Measurements from ENCODE around the gene FOXF2.
"Not testable (repeated sequence)": the region's sequence is repeated elsewhere in the genome, so short reads cannot be mapped to it uniquely, and the experiment has no call there.

Gene FOXF2

DNA sequence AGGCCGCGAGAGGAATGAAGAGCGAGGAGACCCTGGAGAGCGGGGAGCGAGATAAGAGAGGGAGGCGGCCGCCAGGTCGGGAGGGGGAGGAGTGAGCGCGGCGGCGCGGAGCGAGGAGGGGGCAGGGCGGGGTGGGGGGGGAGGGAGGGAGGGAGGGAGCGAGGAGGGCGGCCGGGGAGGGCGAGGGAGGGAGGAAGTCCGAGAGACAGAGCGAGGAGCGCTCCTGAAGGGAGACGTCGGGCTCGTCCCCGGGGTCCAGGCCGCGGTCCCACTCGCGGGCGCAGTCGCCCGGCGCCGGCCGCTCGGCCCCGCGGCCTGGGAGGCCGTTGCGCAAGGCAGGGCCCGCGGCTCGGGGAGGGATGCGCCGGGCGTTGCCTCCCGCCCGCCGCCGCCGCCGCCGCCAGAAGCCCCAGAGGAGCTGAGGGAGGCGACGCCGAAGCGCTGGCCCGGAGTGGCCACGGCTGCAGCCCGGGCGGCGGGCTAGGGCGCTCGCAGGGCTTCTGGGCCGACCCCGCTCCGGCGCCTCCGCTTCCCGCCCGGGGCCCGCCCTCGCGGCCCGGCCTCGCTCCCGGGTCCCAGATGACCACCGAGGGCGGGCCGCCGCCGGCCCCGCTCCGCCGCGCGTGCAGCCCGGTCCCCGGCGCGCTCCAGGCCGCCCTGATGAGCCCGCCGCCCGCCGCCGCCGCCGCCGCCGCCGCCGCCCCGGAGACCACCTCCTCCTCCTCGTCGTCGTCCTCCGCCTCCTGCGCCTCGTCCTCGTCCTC is at the start of gene FOXF2:
FOXF2 (plus strand) TSS at position 208 of the 764 bp plus-strand sequence; CDS start at position 580, 372 bp downstream.
- no peak for DNase-seq

DNA sequence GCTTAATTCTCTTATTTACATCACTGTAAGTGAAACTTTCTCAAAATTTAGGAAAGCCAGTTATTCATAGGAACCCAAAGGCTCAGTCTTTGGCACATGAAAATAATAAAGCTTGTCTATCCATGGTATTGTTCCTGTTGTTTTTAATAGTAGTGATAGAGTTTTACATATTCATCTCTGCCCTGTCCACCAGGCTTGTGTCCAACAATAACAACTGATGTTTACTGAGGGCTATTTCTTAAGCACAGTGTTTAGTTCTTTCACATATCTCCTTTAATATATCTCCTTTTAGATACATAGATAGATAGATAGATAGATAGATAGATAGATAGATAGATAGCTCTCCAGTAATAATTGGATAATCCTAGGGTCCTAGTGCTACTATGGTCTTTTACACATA is 43.3 kb upstream of the FOXF2 start:
- no peak for DNase-seq

DNA sequence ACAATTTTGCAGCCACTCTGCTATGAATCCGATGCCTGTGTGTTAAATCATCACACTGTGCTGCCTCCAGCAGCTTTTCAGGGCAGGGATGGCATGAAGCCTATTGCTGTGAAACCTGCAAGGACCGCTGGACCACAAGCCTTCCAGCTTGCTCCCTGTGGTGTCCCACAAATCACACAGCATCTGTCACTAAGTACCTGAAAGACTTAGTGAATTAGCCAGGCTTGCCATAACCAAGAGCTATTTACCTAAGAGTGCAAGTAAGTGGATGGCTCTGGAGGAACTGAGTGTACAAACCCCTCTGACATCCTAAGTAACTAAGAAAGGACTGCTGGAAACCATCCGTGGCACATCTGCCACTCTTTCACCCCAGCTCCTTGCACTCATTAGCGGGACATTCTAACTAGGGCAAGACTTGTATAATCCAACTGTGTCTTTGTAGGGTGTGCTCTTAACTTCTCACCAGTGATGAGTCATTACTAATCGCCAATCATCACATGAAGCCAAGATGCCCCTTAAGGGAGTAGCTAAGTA is 42.8 kb upstream of the FOXF2 start:
- no peak for DNase-seq

DNA sequence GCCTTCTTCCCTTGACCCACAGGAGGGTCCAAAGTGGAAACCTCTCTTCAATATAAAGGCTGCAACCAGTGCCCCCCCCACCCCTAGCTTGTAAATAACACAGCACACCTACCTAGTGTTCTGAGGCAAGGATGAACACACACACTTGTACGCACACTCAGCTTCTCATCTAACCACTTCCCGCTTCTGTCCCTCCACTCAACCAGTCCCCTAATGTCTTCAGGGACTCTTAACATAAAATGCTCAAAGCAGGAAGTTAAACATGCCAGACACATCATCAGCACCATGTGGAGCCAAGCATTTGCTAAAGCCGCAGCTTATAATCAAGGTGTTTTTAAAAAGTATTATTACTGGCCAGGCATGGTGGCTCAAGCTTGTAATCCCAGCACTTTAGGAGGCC is 42.2 kb upstream of the FOXF2 start:
- no peak for DNase-seq

DNA sequence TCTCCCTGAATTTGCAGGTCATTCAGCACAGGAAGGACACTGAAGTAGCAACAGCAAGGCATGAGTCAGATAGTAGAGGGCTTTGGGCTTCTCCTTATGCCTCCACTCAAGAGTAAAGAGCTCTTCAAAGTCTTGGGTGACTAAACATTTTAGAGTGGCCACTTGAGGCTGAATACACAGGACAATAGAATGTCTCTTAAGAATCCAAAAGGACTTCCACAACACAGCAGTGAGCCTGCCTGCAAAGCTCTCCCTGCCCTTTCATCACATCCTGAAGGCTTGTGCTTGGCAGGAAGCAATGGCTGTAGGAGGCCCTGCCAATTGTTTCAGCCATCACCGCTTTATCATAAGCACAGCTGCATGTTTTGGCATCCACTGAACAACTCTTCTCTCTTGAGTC is 40.7 kb upstream of the FOXF2 start:
- no peak for DNase-seq

DNA sequence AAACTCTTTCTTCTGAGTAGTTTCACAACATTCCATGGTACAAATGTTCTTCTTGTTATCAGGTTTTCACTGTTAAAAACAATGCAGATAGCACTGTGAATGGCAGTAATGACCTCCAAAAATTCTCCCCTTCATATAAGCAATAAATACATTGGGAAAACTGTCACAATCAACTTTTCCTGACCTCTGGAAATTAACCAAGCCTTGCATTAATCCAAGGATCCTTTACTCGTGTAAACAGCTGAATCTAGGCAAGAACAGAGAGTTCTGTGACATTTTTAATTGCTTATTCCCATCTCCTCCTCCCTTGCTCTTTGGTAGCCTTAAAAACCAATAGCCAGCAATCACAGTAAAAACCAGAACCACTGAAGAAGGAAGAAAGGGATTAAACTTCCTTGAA is 39.7 kb upstream of the FOXF2 start:
- no peak for DNase-seq

DNA sequence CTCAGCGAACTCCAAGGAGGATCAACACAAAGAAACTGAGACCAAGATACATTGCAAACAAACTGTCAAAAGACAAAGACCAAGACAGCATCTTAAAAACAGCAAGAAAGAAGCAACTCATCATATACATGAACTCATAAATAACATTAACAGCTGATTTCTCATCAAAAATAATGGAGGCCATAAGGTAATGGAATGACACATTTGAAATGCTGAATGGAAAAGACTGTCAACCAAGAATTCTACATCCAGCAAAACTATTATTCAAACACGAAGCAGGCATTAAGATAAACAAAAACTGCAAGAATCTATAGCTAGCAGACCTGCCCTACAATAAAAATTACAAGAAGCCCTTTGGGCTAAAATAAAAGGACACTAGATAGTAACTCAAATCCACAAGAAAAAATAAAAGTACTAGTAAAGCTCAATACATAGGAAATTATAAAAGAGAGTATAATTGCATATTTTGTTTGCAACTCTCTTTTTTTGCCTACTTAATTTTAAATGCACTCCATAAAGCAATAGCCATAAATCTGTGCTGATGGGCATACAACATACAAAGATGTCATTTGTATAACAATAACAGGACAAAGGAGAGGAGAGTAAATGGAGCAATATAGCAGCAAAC is 37.9 kb upstream of the FOXF2 start:
- DNase-seq = no peak

DNA sequence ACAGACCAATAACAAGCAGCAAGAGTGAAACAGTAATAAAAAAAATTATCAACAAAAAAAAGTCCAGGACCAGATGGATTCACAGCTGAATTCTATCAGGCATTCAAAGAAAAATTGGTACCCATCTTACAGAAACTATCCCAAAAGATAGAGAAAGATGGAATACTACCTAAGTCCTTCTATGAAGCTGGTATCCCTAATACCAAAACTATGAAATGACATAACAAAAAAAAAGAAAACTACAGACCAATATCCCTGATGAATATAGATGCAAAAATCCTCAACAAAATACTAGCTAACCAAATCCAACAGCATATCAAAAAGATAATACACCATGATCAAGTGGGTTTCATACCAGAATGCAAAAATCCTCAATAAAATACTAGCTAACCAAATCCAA is 34.3 kb upstream of the FOXF2 start:
- not testable (repeated sequence) for DNase-seq

DNA sequence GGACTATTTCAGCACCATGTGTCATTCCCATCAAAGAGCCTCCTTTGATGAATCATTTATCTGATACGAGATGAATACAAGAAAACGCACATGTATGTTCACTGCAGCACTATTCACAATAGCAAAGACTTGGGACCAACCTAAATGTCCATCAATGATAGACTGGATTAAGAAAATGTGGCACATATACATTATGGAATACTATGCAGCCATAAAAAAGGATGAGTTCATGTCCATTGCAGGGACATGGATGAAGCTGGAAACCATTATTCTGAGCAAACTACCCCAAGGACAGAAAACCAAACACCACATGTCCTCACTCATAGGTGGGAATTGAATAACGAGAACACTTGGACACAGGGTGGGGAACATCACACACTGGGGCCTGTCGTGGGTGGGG is 27.7 kb upstream of the FOXF2 start:
- DNase-seq = not testable (repeated sequence)

DNA sequence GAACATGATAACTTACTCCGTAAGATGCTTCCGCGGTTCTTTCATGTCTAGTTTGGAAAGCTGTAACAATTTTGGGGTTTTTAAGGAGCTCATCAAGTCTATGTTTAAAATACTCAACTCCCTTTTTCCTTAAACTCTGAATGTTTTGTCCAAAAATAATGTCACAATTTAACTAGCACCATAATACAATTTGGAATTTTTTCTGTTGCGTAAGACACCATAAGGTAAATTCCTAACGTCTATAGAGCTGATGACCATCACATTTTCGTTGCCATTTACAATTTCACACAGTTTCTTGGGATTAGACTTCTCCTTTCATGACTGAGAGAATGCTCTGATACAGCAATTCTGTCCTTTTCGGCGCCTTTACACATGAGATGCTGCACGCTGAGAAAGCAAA is 26.7 kb upstream of the FOXF2 start:
- no peak for DNase-seq

DNA sequence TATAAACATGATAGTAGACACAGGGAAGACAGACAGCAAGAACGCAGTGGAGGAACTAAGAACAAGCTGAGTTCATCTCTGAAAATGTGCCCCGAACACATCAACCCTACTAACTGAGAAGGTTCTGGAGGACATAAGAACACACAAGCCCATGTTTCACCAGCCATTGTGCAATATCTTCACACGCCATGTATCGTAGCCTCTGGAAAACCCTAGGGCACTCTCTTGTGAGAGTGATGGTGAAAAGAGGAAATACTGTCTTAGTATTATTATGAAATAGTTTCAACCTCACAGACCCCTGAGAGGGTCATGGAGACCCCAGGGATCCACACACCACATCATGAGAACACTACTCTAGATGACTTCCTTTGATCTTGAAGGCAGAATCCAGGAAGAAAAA is 26.1 kb upstream of the FOXF2 start:
- DNase-seq = no peak

DNA sequence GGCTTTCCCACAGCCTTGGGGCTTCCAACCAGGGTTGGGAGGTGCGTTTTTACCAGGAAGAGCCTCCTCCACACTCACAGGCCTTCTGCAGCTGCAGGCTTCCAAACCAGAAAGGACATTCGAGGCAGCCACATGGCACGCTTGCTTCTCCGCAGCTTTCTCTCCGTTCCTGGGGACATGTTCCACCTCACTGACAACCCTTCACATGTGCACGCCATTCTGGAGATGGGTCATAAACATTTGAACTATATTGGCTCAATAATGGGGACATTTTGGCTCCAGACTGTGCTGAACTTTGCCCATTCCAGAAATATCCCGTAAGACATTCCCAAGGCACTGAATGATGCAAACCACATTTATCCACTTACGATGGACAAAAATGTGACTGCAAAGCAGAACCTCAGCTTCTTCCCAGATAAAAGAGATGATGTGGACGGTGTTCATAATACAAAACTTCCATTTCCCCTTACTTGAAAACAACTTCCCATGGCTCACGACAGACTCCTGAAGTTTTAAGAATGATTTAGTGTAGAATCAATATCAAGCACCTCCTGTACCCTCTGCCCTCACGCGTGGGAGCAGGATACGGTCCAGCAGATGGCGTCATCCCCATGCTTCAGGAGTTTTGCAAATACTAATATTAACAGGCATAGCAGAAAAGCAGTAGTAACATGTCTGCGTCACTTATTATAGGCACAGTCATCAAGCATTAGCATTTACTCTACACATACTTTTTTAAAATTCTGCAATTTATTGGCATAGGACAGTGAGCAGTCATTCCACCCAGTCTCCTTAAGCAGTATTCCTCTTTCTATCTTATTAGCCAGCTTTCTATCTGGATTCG is 25.4 kb upstream of the FOXF2 start:
- DNase-seq = no peak

DNA sequence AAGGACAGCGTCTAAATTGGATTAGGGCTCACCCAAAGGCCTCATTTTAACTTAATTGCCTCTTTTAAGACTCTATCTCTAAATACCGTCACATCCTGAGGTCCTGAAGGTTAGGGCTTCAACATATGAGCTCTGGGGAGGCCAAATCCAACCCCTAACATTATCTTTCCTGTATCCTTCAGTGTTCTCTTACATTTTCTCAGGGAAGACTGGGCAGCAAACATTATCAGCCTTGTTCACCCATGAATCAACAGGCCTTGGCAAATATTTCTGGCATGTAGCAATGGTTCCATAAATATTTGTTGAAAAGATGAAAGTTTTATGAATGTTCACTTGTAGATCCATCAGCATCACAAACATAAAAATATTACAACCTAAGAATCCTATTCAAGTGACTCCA is 24.6 kb upstream of the FOXF2 start:
- DNase-seq = no peak

DNA sequence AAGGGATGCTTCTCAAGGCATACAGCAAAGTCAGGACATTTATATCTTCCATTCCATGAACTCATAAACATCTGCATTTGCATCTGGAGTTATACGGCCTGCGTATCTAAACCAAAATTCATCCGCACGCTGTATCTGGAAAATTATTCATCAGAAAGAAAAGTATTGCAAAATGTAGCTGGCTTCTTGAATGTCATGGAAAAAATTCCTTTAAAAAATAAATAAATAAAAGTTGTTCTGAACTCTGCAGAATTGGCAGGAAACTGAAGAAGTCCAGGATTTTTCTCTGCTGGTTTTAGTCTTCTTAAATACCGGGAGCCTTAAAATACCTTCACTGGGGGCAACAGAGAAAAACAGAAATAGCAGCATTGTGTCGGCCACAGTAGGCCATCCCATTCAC is 23.7 kb upstream of the FOXF2 start:
- no peak for DNase-seq

DNA sequence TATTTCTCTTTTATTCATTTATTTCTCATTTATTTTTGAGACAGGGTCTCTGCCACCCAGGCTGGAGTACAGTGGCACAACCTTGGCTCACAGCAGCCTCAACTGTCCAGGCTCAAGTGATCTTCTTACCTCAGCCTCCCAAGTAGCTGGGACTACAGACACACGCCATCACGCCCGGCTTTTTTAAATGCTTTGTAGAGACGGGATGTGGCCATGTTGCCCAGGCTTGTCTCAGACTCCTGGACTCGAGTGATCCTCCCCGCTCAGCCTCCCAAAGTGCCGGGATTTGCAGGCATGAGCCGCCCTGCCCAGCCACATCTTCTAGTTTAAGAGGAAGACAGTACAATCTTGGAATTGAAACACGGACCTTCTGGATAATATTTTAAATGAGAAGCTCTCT is 21.6 kb upstream of the FOXF2 start:
- DNase-seq = no peak

DNA sequence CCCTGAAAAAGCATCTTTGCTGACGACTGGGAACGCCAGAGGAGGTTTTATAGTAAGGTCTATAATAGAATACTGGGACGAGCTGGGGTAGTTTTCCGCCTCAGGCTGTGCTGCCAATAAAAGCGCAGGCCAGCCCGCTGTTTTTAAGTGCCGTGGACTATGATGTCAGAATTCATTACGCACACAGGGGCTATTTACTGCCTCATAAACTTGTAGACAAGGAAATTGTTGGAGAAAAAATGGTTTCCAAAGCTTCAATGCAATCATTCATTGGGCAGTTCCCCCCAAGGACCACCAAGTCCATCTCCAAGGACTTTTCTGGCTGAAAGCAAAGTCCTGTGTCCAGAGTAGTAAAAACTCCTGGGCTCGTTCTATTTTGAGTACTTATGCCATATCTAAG is 20.4 kb upstream of the FOXF2 start:
- no peak for DNase-seq

DNA sequence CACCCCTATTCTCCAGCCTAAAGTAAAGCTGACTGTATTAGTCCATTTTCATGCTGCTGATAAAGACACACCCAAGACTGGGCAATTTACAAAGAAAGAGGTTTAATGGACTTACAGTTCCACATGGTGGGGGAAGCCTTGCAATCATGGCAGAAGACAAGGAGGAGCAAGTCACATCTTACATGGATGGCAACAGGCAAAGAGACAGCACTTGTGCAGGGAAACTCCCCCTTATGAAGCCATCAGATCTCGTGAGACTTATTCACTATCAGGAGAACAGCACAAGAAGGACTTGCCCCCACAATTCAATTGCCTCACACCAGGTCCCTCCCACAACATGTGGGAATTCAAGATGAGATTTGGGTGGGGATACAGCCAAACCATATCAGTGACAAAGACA is 19.7 kb upstream of the FOXF2 start:
- DNase-seq = not testable (repeated sequence)

DNA sequence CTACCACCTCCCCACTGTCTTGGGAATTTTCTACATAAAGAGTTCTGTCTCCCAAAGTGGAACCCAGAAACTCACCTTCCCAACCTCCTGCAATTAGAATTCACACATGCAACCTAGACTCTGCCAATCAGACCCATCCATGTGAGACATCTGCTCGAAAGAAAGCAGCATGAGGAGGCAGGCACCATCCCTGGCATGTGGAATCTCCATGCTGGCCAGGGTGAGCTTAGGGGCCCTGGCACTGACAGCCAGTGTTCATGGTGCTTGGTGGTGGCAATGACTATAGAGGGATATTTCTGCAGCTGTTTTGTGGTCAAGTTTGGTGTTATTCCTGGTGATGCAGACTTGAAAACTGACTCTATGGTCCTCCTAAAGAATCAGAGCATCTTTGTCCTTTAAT is 17.4 kb upstream of the FOXF2 start:
- DNase-seq = no peak

DNA sequence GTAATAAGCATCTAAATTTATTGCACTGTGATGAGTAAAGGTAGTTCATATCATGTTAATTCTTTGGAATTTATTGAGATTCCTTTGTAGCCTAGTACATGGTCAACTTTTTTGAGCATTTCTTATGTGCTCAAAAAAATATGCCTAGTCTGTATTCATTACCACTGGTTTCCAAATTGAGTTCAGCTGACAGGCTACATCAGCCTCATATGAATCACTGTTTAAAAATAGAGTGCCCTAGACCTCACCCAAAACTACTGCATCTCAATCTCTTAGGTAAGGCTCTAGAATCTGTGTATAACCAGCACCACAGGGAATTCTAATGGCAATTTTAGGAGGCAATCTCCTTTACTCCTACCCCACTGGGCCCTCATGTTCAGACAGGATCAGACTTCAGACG is 16.7 kb upstream of the FOXF2 start:
- DNase-seq = no peak

DNA sequence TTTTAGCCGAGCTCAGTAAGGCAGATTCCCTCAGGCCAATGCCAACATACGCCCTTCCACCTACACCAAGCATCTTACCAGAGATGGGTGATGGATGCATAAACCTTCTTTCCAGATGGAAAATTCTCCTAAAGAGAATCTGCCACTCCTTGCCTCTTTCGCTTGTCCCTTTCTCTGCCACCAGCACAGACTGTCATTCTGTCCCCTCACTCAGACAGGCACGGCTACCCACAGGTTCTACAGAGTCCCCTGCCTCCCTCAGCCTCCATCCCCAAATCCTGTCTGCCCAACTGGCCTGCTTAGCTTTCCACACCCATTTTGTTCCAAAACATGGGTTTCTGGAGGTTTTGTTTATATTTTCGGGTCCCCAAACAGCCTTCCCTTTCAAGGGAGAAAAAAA is 12.7 kb upstream of the FOXF2 start:
- DNase-seq = no peak

DNA sequence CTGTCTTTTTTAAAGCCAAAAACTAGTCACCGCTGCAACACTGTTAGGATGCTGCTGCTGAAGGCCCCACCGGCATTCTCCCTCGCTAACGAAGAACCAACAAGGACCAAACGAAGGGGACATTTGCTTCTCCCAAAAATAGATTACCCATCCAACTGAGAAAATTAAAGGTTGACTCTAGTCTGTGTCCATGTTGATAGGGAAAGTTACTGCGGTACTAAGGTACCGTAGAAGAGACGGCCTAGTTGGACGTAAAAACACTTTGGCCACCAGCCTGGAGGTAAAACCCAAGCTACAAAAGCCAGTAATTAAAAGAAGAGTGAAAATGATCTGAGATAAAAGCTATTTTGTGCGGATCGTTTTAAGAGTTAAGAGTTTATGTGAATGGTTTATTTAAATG is 11.8 kb upstream of the FOXF2 start:
- DNase-seq = no peak

DNA sequence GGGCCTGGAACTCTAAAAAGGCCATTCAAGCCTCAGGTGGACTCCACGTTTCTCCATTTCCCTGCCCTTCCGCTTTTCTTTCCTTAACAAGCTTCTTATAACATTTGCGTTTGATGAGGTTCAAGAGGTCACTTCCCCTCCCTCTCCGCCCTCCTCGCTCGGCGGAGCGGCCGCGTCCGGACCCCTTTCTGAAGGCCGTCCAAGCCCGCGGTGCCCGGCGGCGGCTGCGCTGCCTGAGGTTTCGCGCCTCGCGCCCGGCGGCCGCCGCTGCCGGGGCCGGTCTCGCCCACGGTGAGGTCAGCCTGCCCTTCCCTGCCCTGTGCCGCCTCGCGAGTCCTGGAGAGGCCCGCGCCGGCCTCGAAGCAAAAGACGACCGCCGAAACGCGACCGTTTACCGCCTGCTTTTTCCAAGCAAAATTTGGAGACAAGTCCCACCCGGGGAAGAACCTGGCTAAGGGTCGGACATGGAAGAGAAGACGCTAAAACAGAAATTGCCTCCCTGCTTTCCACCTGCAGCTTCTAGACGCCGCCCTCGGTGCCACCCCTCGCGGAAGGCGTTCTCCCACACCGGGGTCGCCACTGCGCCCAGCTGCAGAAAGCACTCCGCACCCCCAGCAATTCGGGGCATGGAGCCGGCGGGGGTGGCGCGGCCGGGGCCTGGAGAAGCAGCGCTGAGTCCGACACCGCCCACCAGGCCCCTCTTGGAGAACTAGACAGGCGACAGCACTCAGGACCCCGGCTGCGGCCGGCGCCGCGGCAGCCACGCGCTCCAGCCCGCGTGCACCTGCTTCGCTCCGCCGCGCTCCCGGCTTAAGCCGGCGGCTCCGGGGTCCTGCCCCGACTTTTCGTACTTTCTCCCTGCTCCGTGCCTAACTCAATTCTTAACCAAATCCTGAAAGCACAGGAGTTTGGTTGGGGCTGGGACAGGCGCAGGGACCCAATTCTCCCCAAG is 11.0 kb upstream of the FOXF2 start:
- DNase-seq = no peak
